ENCODE results near the gene PRSS3.

GRCh38 chr9:33846231-33846630 lies 50.9 kb downstream of the PRSS3 start:
- TF ChIP-seq YY1 (IDR thresholded peaks at IDR 0.05; ENCODE audit: insufficient read depth, insufficient read length) (no peak), SUZ12 (IDR thresholded peaks at IDR 0.05; ENCODE audit: extremely low read depth, insufficient read depth, insufficient read length) (no peak), ZNF274 (IDR thresholded peaks at IDR 0.05; ENCODE audit: low read depth, low read length) (no peak)
